Limb (tissue), 2 donors: ENCODE data around the gene CXCL13.
A peak's percentile ranks its signal among the peaks of the same experiment; 100 is the strongest.
"Not testable (repeated sequence)": the region's sequence is repeated elsewhere in the genome, so short reads cannot be mapped to it uniquely, and the experiment has no call there.

Source experiments
- DNase-seq, 2 donors: peaks; one replicate each; pipeline ENCODE4 v3.0.0-alpha.2; 2016; ENCODE audit errors: extremely low spot score in 2 of 2

CXCL13 gene

GRCh38 chr4:77605210-77605902 is at the start of gene CXCL13:
Gene CXCL13, plus strand, starts transcription at chr4:77605820. Its CDS starts 46 bp downstream, at chr4:77605866.
- DNase-seq = no peak

- DNase-seq = no peak
Observed at GRCh38 chr4:77560170-77560569, 45.5 kb upstream of the CXCL13 start.

GRCh38 chr4:77561720-77562119 is 43.9 kb upstream of the CXCL13 start:
- DNase-seq = not testable (repeated sequence)

DNA sequence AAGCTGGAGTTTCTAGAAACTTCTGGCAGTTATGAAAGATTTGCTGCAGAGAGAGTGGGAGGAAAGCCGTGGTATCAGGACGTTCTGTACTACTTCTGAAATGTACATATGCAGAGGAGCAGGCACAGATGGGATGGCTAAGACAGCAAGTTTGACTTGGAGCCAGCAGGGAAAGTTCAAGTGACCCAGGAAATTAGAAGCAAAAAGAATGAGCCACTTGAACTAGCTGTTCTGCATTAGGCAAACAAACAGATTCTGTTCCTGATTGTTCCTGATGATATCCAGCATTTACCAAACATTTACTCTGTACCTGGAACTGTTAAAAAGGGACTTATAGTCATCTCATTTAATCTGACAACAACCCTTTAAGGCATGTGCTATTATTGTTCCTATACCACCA is 41.4 kb upstream of the CXCL13 start:
- DNase-seq = peak in 1 of 2 donors; percentile 22

DNA sequence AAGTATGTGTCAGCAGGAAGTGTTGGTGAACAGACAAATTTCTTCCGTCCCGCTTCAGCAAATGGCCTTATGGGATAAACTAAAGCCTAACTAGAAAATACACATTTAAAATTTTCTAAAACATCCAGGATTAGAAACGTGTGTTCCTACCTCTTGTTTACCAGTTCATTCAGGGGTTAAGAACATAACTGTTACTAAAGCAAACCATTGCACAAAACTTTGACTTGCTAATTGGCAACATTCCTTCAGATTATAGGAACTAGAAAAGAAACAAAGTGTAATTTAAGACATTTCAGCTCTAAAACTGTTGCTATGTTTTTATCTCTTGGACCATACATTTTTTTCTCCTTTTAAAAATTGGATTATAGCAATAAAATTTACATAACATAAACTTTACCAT is 39.5 kb upstream of the CXCL13 start:
- DNase-seq = no peak

DNA sequence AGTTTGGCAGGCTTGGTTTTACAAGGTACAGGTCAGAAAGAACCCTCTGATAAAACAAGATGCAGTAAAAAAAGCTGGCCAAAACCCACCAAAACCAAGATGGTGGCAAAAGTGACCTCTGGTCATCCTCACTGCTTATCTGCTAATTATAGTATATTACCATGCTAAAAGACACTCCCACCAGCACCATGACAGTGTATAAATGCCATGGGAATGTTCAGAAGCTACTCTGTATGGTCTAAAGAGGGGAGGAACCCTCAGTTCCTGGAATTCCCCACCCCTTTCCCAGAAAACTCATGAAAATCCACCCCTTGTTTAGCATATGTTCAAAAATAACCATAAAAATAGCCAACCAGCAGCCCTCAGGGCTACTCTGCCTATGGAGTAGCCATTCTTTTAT is 38.1 kb upstream of the CXCL13 start:
- DNase-seq = no peak

GRCh38 chr4:77570508-77571214 is 35.0 kb upstream of the CXCL13 start:
- not testable (repeated sequence) for DNase-seq

- DNase-seq = no peak
Observed at GRCh38 chr4:77576351-77576750, 29.3 kb upstream of the CXCL13 start.

GRCh38 chr4:77578145-77578544 is 27.5 kb upstream of the CXCL13 start:
- DNase-seq = no peak

GRCh38 chr4:77579406-77580076 is 26.1 kb upstream of the CXCL13 start:
- DNase-seq = no peak

DNA sequence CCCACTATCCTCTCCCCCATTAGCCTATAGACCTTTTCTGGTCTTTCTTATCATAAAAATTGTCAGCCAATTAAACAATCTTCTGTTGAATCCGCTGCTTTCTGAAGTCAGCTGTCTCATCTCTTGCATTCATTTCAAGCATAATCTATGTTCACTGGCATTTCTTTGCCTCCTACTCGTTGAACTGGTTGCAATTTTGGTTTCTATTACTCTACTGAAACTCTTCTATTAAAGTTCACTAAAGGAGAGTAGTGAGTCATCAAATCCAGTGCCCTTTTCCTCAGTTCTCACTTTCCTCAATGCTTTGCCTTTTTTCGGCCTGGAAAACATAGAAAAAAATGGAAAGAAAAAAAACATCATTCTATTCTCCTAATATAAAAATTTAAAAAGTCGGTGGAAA is 23.9 kb upstream of the CXCL13 start:
- no peak for DNase-seq

GRCh38 chr4:77582156-77582555 is 23.5 kb upstream of the CXCL13 start:
- no peak for DNase-seq

- no peak for DNase-seq
Observed at GRCh38 chr4:77582711-77583110, 22.9 kb upstream of the CXCL13 start.

DNA sequence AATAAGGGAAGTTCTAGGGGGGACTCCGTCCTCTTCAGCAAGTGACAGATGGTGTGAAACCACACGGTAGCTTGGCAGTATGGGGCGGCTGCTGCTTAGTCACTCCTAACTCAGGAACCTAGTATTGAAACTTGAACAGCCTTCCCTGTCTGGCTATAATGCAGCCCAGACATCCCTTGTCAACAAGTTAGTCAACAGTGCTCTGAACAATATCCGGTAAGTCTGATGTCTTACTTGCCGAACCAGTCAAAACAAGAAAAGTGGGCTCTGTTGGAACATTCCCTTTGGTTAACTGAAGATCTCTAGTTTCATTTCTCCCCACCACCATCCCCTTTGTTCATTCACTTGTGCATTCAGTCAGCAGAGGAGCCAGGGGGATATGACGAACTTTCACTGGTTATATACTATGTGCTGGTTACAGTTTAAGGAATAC is 18.7 kb upstream of the CXCL13 start:
- no peak for DNase-seq

GRCh38 chr4:77590482-77590881 is 15.1 kb upstream of the CXCL13 start:
- DNase-seq = no peak

GRCh38 chr4:77591532-77591931 is 14.1 kb upstream of the CXCL13 start:
- DNase-seq = no peak

DNA sequence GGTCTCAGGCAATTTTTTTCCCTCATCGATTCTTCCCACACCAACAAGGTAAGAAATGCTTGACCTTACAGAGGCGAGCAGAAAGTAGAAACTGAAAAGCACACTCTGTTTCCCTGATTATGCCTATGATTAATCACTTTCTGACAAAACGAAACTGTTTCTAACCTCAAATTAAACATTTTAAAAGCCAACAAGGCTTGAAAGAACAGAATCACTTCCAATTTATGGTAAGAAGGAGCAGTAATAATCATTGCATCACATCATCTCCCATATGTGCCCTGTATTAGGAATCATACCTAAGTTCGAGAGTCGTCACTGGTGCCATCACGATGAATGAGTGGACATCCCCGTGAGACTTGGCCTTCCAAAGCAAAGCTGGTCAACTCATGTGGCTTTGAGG is 12.5 kb upstream of the CXCL13 start:
- DNase-seq = no peak

- no peak for DNase-seq
Observed at GRCh38 chr4:77593993-77594392, 11.6 kb upstream of the CXCL13 start.

GRCh38 chr4:77595364-77595973 is 10.2 kb upstream of the CXCL13 start:
- DNase-seq = no peak

DNA sequence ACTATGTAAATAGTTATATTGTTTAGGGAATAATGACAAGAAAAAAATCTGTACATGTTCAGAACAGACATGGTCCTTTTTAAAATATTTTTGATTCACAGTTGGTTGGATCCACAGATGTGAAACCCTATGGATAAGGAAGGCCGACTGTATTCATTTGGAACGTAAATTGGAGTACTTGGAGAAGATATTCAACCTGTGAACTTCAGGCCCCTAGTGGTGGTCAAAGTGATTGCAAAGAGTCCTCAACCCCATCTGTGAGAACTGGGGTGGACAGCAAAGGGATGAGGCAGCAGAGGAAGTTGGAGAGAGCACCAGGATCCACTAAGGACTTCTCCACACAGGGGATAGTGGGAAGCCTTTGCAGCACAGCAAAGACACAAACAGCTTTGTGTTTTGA is 6.2 kb upstream of the CXCL13 start:
- no peak for DNase-seq

DNA sequence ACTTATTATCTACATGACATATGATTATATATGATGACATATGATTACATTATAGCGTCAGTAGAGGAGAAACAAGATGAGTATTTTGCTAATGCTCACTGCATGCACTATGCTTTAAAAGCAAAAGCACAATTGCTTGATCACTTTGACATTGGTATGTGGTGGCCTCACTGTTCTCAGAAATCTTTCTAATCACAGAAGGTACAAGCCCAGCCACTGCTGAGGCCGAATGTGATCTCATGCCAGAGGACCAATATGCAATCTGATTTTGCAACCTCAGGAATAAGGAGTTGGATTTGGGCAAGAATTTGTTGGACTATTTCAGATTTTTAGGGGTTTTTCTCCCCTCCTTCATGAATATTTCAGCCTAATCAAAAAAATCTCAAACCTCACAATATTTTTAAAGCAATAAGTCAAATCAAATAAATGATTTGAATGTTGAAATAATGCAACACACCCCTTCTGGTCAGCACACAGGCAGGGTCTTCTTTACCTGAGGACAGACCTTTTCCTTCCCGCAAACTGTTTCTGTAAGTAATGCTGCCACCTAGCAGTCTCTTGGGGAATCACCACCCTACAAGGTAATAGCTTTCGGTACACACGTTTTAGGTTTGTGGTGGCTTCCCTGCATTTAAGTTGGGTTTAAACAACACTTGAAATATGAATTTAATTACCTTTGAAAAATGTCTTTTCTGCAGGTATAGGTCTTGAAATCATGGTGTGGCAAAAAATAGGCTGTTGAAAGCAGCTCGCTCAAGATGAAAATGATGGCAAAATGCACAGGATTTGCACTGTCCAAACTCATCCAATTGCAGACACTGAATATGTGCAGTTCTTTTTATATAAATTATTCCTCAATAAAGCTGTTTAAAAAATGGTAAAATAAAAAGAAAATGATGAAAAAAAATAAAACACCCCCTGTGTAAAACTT is 4.8 kb upstream of the CXCL13 start:
- no peak for DNase-seq
